Prostate gland (tissue), 2 donors: ENCODE measurements around the gene MAML3. TPM values are rescaled to one million over a fixed set of nuclear protein-coding genes. Genes with fewer than 3 reads are reported as not detected.

Source experiments
- DNase-seq: peaks from one replicate; pipeline ENCODE4 v3.0.0-alpha.2; 2019; ENCODE audit warnings: low spot score
- H3K27ac ChIP-seq, 2 donors: fragments of 200-600 bp; sonication (generic); 2 replicates each; pipeline ENCODE4 v1.5.1; 2017 to 2019
- H3K27me3 ChIP-seq: fragments of 200-600 bp; sonication (generic); replicated peaks from 2 replicates; pipeline ENCODE4 v1.5.1; 2019; ENCODE audit not compliant: insufficient read depth
- H3K36me3 ChIP-seq, 2 donors: fragments of 200-600 bp; sonication (generic); 1 replicate in 1 of 2; 2 replicates in 1 of 2; pipeline versions ENCODE4 v1.5.1 to v1.8.1; 2017 to 2019
- H3K4me1 ChIP-seq: fragments of 200-600 bp; sonication (generic); replicated peaks from 2 replicates; pipeline ENCODE4 v1.5.1; 2019
- H3K4me3 ChIP-seq, 2 donors: fragments of 200-600 bp; sonication (generic); 2 replicates each; pipeline ENCODE4 v1.5.1; 2017 to 2019
- H3K9me3 ChIP-seq: fragments of 200-600 bp; sonication (generic); 2 replicates; pipeline ENCODE4 v1.5.1; 2017
- CTCF ChIP-seq, 4 experiments: fragments of 200-600 bp in 2 of 4; fragments of 450-650 bp in 2 of 4; sonication (generic) in 2 of 4; IDR thresholded peaks; 1 replicate in 3 of 4; 2 replicates in 1 of 4; pipeline ENCODE4 v1.5.1; 2016 to 2019; ENCODE audit warnings: antibody characterized with exemption in 4 of 4, mild to moderate bottlenecking in 2 of 4, moderate library complexity in 2 of 4
- POLR2A ChIP-seq: fragments of 450-650 bp; IDR thresholded peaks from one replicate; pipeline ENCODE4 v1.6.1; 2016; ENCODE audit warnings: antibody characterized with exemption, mild to moderate bottlenecking
- POLR2AphosphoS5 ChIP-seq: sonication (generic); formaldehyde crosslinking; IDR thresholded peaks from one replicate; pipeline ENCODE4 v1.6.1; 2017; ENCODE audit warnings: antibody characterized with exemption
- WGBS: methylation state at CpG from one replicate; pipeline ENCODE4 v1.1.5; 2018; 5-methylcytosine and 5-hydroxymethylcytosine counted together
- intact Hi-C: fragments of 100-400 bp; cut with DNase I; formaldehyde crosslinking; loops from one replicate; pipeline ENCODE4 v1.14.2; 2022
- total RNA-seq, 2 donors: library from RNA; depleted of rRNA; stranded (reverse); fragments of >200 nt; gene quantifications; one replicate each; pipeline ENCODE4 v1.1.0, GENCODE V29; 2016

The MAML3 gene
- total RNA-seq, 2 donors from 2014 or later, result 15.0 to 30.6 TPM

GRCh38 chr4:139851133-139851532 lies 302.9 kb downstream of the MAML3 start:
- 86% methylated on average over 2 of the region's 2 CpGs for WGBS
- H3K9me3 ChIP-seq, result no peaks in the 10 kb centered on the region
- no peak overlapping the region for H3K27ac ChIP-seq
- intact Hi-C loops, result no loop called here
- DNase-seq, result no peak
- no peaks in the 10 kb centered on the region for H3K27me3 ChIP-seq
- no peak overlapping the region for H3K4me3 ChIP-seq
- TF ChIP-seq CTCF (IDR thresholded peaks at IDR 0.05), result no peak
- TF ChIP-seq POLR2AphosphoS5, result no peak
- TF ChIP-seq POLR2A, result no peak
- H3K36me3 ChIP-seq, result no peaks in the 10 kb centered on the region
- no peaks in the 10 kb centered on the region for H3K4me1 ChIP-seq

GRCh38 chr4:139849219-139849618 lies 304.8 kb downstream of the MAML3 start:
- no peak for TF ChIP-seq POLR2AphosphoS5
- no peak for TF ChIP-seq CTCF (IDR thresholded peaks at IDR 0.05)
- WGBS, result 12% methylated on average over 3 of the region's 3 CpGs
- Histone ChIP-seq H3K27ac (no peak overlapping the region), H3K27me3 (no peaks in the 10 kb centered on the region), H3K36me3 (no peaks in the 10 kb centered on the region), H3K4me3 (no peak overlapping the region), H3K9me3 (no peaks in the 10 kb centered on the region), H3K4me1 (no peaks in the 10 kb centered on the region)
- intact Hi-C loops, result no loop called here
- no peak for DNase-seq

GRCh38 chr4:139848028-139848427 lies 306.0 kb downstream of the MAML3 start:
- H3K4me3 ChIP-seq, result no peak overlapping the region
- H3K27ac ChIP-seq, result no peak overlapping the region
- TF ChIP-seq POLR2AphosphoS5 (no peak), POLR2A (no peak), CTCF (IDR thresholded peaks at IDR 0.05) (no peak)
- no peaks in the 10 kb centered on the region for H3K9me3 ChIP-seq
- DNase-seq, result no peak
- no peaks in the 10 kb centered on the region for H3K36me3 ChIP-seq
- 90% methylated on average over 5 of the region's 5 CpGs for WGBS
- no peaks in the 10 kb centered on the region for H3K27me3 ChIP-seq
- no peaks in the 10 kb centered on the region for H3K4me1 ChIP-seq
- intact Hi-C loops, result no loop called here

- TF ChIP-seq POLR2AphosphoS5 (no peak), CTCF (IDR thresholded peaks at IDR 0.05) (no peak), POLR2A (no peak)
- Histone ChIP-seq H3K27me3 (no peaks in the 10 kb centered on the region), H3K9me3 (no peaks in the 10 kb centered on the region), H3K36me3 (no peaks in the 10 kb centered on the region), H3K4me1 (no peaks in the 10 kb centered on the region), H3K27ac (no peak overlapping the region), H3K4me3 (no peak overlapping the region)
- no peak for DNase-seq
- intact Hi-C loops, result no loop called here
Observed at GRCh38 chr4:139847602-139848001, 306.4 kb downstream of the MAML3 start.

GRCh38 chr4:139846766-139847165 lies 307.2 kb downstream of the MAML3 start:
- no peaks in the 10 kb centered on the region for H3K9me3 ChIP-seq
- 94% methylated on average over 1 of the region's 1 CpG for WGBS
- intact Hi-C loops, result no loop called here
- no peak overlapping the region for H3K27ac ChIP-seq
- no peaks in the 10 kb centered on the region for H3K36me3 ChIP-seq
- H3K4me3 ChIP-seq, result no peak overlapping the region
- no peak for DNase-seq
- no peaks in the 10 kb centered on the region for H3K27me3 ChIP-seq
- no peak for TF ChIP-seq POLR2AphosphoS5
- no peak for TF ChIP-seq CTCF (IDR thresholded peaks at IDR 0.05)
- no peak for TF ChIP-seq POLR2A
- H3K4me1 ChIP-seq, result no peaks in the 10 kb centered on the region
